Endothelial cell of umbilical vein (primary cell): Measurements from ENCODE around the gene NR1D1. TPM values are rescaled to one million over a fixed set of nuclear protein-coding genes. Genes with fewer than 3 reads are reported as not detected.

ENCODE experiments used
- BruUV-seq: library from RNA; stranded (reverse); fragments of 400-500 nt; replicated peaks from 2 replicates; lab custom pipeline; 2021; lab: Mats Ljungman, UMichigan
- CTCF ChIA-PET: fragments of 300-600, 350-600 bp; sonication (Branson Sonifier 250); formaldehyde crosslinking; loops from one replicate; lab custom pipeline; 2021; ENCODE audit warnings: antibody characterized with exemption, inconsistent platforms; lab: Charles Lee
- POLR2A ChIA-PET: fragments of 300-600, 350-600 bp; sonication (Branson Sonifier 250); formaldehyde crosslinking; loops from one replicate; lab custom pipeline; 2021; ENCODE audit warnings: antibody characterized with exemption, inconsistent platforms; lab: Charles Lee
- DNase-seq: peaks from one replicate; pipeline ENCODE4 v3.0.0-alpha.2; 2011; ENCODE audit warnings: low read depth, low spot score
- FAIRE-seq: peaks from 2 replicates; lab custom pipeline; 2011; peaks lifted over from hg19 to GRCh38; lab: Jason Lieb, UNC
- H2AFZ ChIP-seq: 2 replicates; pipeline ENCODE4 v1.6.0; 2012; ENCODE audit warnings: low read depth, low read length, control low read depth, inconsistent platforms
- H3K27ac ChIP-seq: 2 replicates; pipeline ENCODE4 v1.5.1; 2011; ENCODE audit warnings: low read depth, mild to moderate bottlenecking, control low read depth, low read length, moderate library complexity; ENCODE audit not compliant: insufficient read depth
- H3K27me3 ChIP-seq, 2 experiments: 2 replicates each; pipeline versions ENCODE4 v1.6.0 to v1.6.1; 2011; ENCODE audit warnings: low read length in 2 of 2, mixed read lengths in 1 of 2; ENCODE audit not compliant: control insufficient read depth in 2 of 2, insufficient read depth in 2 of 2
- H3K36me3 ChIP-seq, 2 experiments: 2 replicates in 1 of 2; 3 replicates in 1 of 2; pipeline ENCODE4 v1.5.1; 2011; ENCODE audit warnings: low read length in 2 of 2, mild to moderate bottlenecking in 1 of 2, moderate library complexity in 1 of 2; ENCODE audit not compliant: control insufficient read depth in 2 of 2, insufficient read depth in 2 of 2; ENCODE audit errors: extremely low read depth in 1 of 2
- H3K4me1 ChIP-seq: 3 replicates; pipeline ENCODE4 v1.5.1; 2011; ENCODE audit warnings: mild to moderate bottlenecking, low read length; ENCODE audit not compliant: control insufficient read depth, insufficient read depth; ENCODE audit errors: extremely low read depth
- H3K4me2 ChIP-seq: 2 replicates; pipeline ENCODE4 v1.6.1; 2011; ENCODE audit warnings: low read length, control low read depth, mixed read lengths; ENCODE audit not compliant: insufficient read depth
- H3K4me3 ChIP-seq, 3 experiments: fragments of 200-600 bp in 1 of 3; sonication (generic), shearing (Covaris generic) in 1 of 3; replicated peaks in 1 of 3; 2 replicates each; pipeline ENCODE4 v1.5.1; 2011 to 2016; ENCODE audit warnings: control low read depth in 3 of 3, low read length in 3 of 3, mild to moderate bottlenecking in 2 of 3, inconsistent platforms in 1 of 3, low read depth in 1 of 3, moderate library complexity in 1 of 3; ENCODE audit not compliant: insufficient read depth in 1 of 3
- H3K79me2 ChIP-seq: 2 replicates; pipeline ENCODE4 v1.6.0; 2012; ENCODE audit warnings: low read length, inconsistent platforms; ENCODE audit not compliant: control insufficient read depth, insufficient read depth
- H3K9ac ChIP-seq: replicated peaks from 2 replicates; pipeline ENCODE3; 2011; ENCODE audit warnings: low read length, control low read depth; ENCODE audit not compliant: insufficient read depth; ENCODE audit errors: extremely low read depth
- H3K9me1 ChIP-seq: replicated peaks from 3 replicates; pipeline ENCODE4 v1.6.0; 2011; ENCODE audit warnings: mild to moderate bottlenecking, low read length; ENCODE audit not compliant: control insufficient read depth, insufficient read depth; ENCODE audit errors: extremely low read depth
- H3K9me3 ChIP-seq: replicated peaks from 2 replicates; pipeline ENCODE4 v1.5.1; 2012; ENCODE audit warnings: low read length, inconsistent platforms; ENCODE audit not compliant: control insufficient read depth, insufficient read depth
- H4K20me1 ChIP-seq: replicated peaks from 2 replicates; pipeline ENCODE3; 2011; ENCODE audit warnings: mild to moderate bottlenecking, low read length; ENCODE audit not compliant: control insufficient read depth, insufficient read depth; ENCODE audit errors: extremely low read depth
- EZH2 ChIP-seq: IDR thresholded peaks from 2 replicates; pipeline ENCODE4 v1.6.1; 2012; ENCODE audit warnings: borderline replicate concordance, low read depth, mild to moderate bottlenecking, moderate library complexity, low read length, inconsistent platforms; ENCODE audit not compliant: severe bottlenecking
- FOS ChIP-seq: IDR thresholded peaks from 2 replicates; pipeline ENCODE4 v1.6.1; 2011; ENCODE audit warnings: mild to moderate bottlenecking, low read length, moderate library complexity, borderline replicate concordance; ENCODE audit not compliant: insufficient read depth
- GATA2 ChIP-seq: IDR thresholded peaks from 2 replicates; pipeline ENCODE4 v1.7.0; 2011; ENCODE audit warnings: low read depth, mild to moderate bottlenecking, moderate library complexity, mixed read lengths, low read length; ENCODE audit not compliant: insufficient read length, insufficient read depth
- MYC ChIP-seq: IDR thresholded peaks from one replicate; pipeline ENCODE4 v1.6.1; 2011; ENCODE audit warnings: mild to moderate bottlenecking, low read depth, low read length
- dilution Hi-C: fragments of 300-500 bp; cut with MboI; formaldehyde crosslinking; loops from one replicate; pipeline ENCODE4 v1.15.0; 2019; ENCODE audit warnings: low sequenced_read_pairs; ENCODE audit not compliant: extremely low pct_ligation_motif_present
- intact Hi-C: fragments of 100-400 bp; cut with micrococcal nuclease; formaldehyde crosslinking; loops from one replicate; pipeline ENCODE4 v1.10.0; 2022
- polyA plus RNA-seq, 4 experiments: library from polyadenylated mRNA; depleted of rRNA in 3 of 4; stranded (reverse) in 3 of 4; unstranded in 1 of 4; fragments of >200 nt; gene quantifications; 2 replicates each; pipeline versions ENCODE4 v1.2.1 to v1.2.3, GENCODE V29; 2011 to 2012; ENCODE audit warnings: missing spikeins in 1 of 4
- total RNA-seq: library from RNA; stranded (reverse); gene quantifications from 2 replicates; pipeline ENCODE4 v1.2.3, GENCODE V29; 2021
- TF ChIP-seq, protein P1 (sequence below), 2 donors: IDR thresholded peaks; 1 replicate in 1 of 2; 2 replicates in 1 of 2; pipeline ENCODE4 v1.5.1; 2011; ENCODE audit warnings: low read length in 2 of 2, mild to moderate bottlenecking in 2 of 2, moderate library complexity in 2 of 2, control low read depth in 1 of 2, inconsistent platforms in 1 of 2, low read depth in 1 of 2; ENCODE audit not compliant: insufficient read depth in 1 of 2; ENCODE audit errors: extremely low read depth in 1 of 2
- TF ChIP-seq, protein P2 (sequence below): IDR thresholded peaks from 2 replicates; pipeline ENCODE4 v1.6.1; 2011; ENCODE audit not compliant: insufficient read depth, insufficient read length

Gene NR1D1
- total and polyA plus RNA-seq, 2 donors (not counting 3 experiments of a cell fraction or from before 2014, with no cell fraction given): 2.5 to 5.2 TPM

DNA sequence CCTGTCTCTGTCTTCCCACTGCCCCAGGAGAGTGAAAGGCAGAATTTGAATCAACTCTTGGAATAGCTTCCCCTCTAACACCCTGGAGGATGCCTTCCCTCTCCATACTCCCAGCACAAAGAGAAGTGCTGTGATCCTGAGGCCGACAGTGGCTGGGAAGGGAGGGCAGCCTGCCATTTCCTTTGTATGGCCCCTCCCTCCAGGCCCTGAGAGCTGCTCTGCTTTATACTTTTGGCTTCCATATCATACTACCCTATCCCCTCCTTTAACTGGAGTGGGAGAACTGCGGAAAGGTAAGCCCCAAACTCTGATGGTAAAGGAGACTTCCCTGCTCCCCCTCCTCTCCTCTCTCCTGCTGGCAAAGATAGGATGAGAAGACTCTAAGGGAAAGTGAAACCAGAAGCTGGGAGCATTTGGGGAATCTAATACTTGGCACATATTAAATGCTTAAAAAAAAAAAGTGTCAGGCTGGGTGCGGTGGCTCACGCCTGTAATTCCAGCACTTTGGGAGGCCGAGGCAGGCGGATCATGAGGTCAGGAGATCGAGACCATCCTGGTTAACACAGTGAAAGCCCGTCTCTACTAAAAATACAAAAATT, 42.1 kb downstream of the NR1D1 start:
- intact Hi-C loops (no loop called here), dilution Hi-C loops (no loop called here)
- no peak overlapping the region for H3K4me3 ChIP-seq
- no peak overlapping the region for H3K9ac ChIP-seq
- H3K27me3 ChIP-seq: peaks cover 0 to 3% of the 10 kb centered on the region in 2 experiments
- H3K79me2 ChIP-seq: peaks cover 2% of the 10 kb centered on the region
- ChIA-PET POLR2A (interaction anchor here (0.5 kb wide), 1 partner anchor 18 kb away, joined by 3 read pairs; no protein-coding TSS in a partner anchor), CTCF (interaction anchor here (1.3 to 3.1 kb wide), 3 partner anchors 17 to 28 kb away, joined by 5 to 23 read pairs (median 10); no protein-coding TSS in a partner anchor)
- DNase-seq (peak; percentile 56), FAIRE-seq (peak; percentile 47)
- no peaks in the 10 kb centered on the region for H3K9me3 ChIP-seq
- H3K27ac ChIP-seq: no peak overlapping the region
- peaks cover 6% of the 10 kb centered on the region for H3K4me1 ChIP-seq
- no peak overlapping the region for H3K4me2 ChIP-seq
- no peaks in the 10 kb centered on the region for H3K36me3 ChIP-seq
- no TSS peak for BruUV-seq
- TF ChIP-seq FOS: no peak
- no peak for TF ChIP-seq GATA2
- TF ChIP-seq, protein P1, sequence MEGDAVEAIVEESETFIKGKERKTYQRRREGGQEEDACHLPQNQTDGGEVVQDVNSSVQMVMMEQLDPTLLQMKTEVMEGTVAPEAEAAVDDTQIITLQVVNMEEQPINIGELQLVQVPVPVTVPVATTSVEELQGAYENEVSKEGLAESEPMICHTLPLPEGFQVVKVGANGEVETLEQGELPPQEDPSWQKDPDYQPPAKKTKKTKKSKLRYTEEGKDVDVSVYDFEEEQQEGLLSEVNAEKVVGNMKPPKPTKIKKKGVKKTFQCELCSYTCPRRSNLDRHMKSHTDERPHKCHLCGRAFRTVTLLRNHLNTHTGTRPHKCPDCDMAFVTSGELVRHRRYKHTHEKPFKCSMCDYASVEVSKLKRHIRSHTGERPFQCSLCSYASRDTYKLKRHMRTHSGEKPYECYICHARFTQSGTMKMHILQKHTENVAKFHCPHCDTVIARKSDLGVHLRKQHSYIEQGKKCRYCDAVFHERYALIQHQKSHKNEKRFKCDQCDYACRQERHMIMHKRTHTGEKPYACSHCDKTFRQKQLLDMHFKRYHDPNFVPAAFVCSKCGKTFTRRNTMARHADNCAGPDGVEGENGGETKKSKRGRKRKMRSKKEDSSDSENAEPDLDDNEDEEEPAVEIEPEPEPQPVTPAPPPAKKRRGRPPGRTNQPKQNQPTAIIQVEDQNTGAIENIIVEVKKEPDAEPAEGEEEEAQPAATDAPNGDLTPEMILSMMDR (IDR thresholded peaks at IDR 0.05; ENCODE audit: extremely low read depth in 1 of 2, insufficient read depth in 1 of 2, low read depth in 1 of 2, low read length in 2 of 2): no peak
- TF ChIP-seq, protein P2, sequence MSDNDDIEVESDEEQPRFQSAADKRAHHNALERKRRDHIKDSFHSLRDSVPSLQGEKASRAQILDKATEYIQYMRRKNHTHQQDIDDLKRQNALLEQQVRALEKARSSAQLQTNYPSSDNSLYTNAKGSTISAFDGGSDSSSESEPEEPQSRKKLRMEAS: no peak
- TF ChIP-seq EZH2: no peak
- TF ChIP-seq MYC: no peak
- no peaks in the 10 kb centered on the region for H4K20me1 ChIP-seq
- peak overlapping the region; percentile 53 for H2AFZ ChIP-seq
- H3K9me1 ChIP-seq: no peaks in the 10 kb centered on the region
